Measurements from ENCODE around the gene GPAT2.
"Not testable (repeated sequence)": the region's sequence is repeated elsewhere in the genome, so short reads cannot be mapped to it uniquely, and the experiment has no call there.

- TF ChIP-seq EZH2 (IDR thresholded peaks at IDR 0.05); POLR2AphosphoS5 (IDR thresholded peaks at IDR 0.05; ENCODE audit: borderline replicate concordance, low read depth, low read length): not testable (repeated sequence)
These were observed 6.9 kb downstream of the GPAT2 start for GRCh38 chr2:96027725-96028325.

Measured in SK-N-MC (cell line).